HEK293T (cell line): ENCODE results near the gene PBX1.

ENCODE experiments used
- ARNT ChIP-seq: fragments of 450-650 bp; IDR thresholded peaks from 2 replicates; pipeline ENCODE4 v1.6.1; 2017; ENCODE audit warnings: mild to moderate bottlenecking
- BHLHE40 ChIP-seq: fragments of 450-650 bp; IDR thresholded peaks from 2 replicates; pipeline ENCODE4 v1.6.1; 2016; ENCODE audit warnings: mild to moderate bottlenecking, moderate library complexity, borderline replicate concordance
- FOXK2 ChIP-seq: fragments of 450-650 bp; IDR thresholded peaks from 2 replicates; pipeline ENCODE4 v1.6.1; 2016; ENCODE audit warnings: mild to moderate bottlenecking
- FOXM1 ChIP-seq: fragments of 450-650 bp; IDR thresholded peaks from 2 replicates; pipeline ENCODE4 v1.6.1; 2017; ENCODE audit warnings: mild to moderate bottlenecking, borderline replicate concordance
- HDGF ChIP-seq: fragments of 450-650 bp; IDR thresholded peaks from 2 replicates; pipeline ENCODE4 v1.6.1; 2017; ENCODE audit warnings: antibody characterized with exemption, borderline replicate concordance
- L3MBTL2 ChIP-seq: fragments of 450-650 bp; conservative IDR thresholded peaks from 2 replicates; pipeline ENCODE4 v1.6.1; 2016; ENCODE audit warnings: mild to moderate bottlenecking
- LEF1 ChIP-seq: fragments of 450-650 bp; IDR thresholded peaks from 2 replicates; pipeline ENCODE4 v1.6.1; 2017; ENCODE audit warnings: mild to moderate bottlenecking, borderline replicate concordance
- NFRKB ChIP-seq: fragments of 450-650 bp; IDR thresholded peaks from 2 replicates; pipeline ENCODE4 v1.6.1; 2016; ENCODE audit warnings: mild to moderate bottlenecking, moderate library complexity
- SP1 ChIP-seq: fragments of 450-650 bp; IDR thresholded peaks from 2 replicates; pipeline ENCODE4 v1.6.1; 2017
- SUZ12 ChIP-seq: fragments of 450-650 bp; IDR thresholded peaks from 2 replicates; pipeline ENCODE4 v1.6.1; 2016; ENCODE audit warnings: mild to moderate bottlenecking
- TARDBP ChIP-seq: fragments of 450-650 bp; IDR thresholded peaks from 2 replicates; pipeline ENCODE4 v1.6.1; 2016
- ZNF384 ChIP-seq: fragments of 450-650 bp; IDR thresholded peaks from 2 replicates; pipeline ENCODE4 v1.6.1; 2016

DNA sequence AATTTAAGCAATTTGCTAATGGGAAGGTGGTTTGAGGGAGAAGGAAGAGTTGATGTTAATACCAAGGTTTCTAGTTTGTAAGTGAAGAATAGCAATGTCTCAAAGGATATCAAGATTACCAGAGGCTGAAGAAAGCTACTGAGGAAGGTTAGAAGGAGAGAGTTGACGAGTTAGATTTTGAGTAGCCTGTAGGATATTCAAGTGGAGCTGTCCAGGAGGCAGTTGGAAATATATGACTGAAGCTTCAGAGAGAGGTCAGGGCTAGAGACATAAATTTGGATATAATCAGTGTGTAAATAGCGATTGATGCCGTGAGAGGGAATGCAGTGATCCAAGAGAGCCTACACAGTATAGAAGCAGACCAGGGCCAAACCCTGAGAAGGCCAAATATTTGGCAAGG, 48.4 kb downstream of the PBX1 start:
- TF ChIP-seq BHLHE40: no peak
- TF ChIP-seq LEF1: no peak
- no peak for TF ChIP-seq SUZ12
- no peak for TF ChIP-seq ARNT
- no peak for TF ChIP-seq TARDBP
- TF ChIP-seq SP1: no peak
- TF ChIP-seq FOXM1: no peak
- no peak for TF ChIP-seq HDGF
- no peak for TF ChIP-seq NFRKB
- TF ChIP-seq L3MBTL2: no peak
- no peak for TF ChIP-seq ZNF384
- TF ChIP-seq FOXK2: no peak
